Measurements from ENCODE around the gene GPR31.

The GPR31 gene

GRCh38 chr6:167151648-167152047, 6.1 kb downstream of the GPR31 start:
- Histone ChIP-seq H3K4me3 (ENCODE audit: low read depth, low read length) (no peak overlapping the region), H3K9me3 (ENCODE audit: control insufficient read depth, insufficient read depth, low read depth, low read length) (no peaks in the 10 kb centered on the region), H3K36me3 (ENCODE audit: control insufficient read depth in 2 of 2, insufficient read depth in 1 of 2, low read length in 2 of 2) (no peaks in the 10 kb centered on the region), H3K4me1 (ENCODE audit: control insufficient read depth, insufficient read depth, low read length) (no peaks in the 10 kb centered on the region), H3K27ac (ENCODE audit: extremely low read depth, low read depth, low read length) (no peak overlapping the region)
- ChIA-PET POLR2A (no interaction called here), CTCF (interaction anchor here (0.7 to 2.4 kb wide), 4 partner anchors 10 to 771 kb away, joined by 3 to 9 read pairs (median 4); no protein-coding TSS in a partner anchor)
- TF ChIP-seq ZNF585B (tag by site-specific recombination; IDR thresholded peaks at IDR 0.05) (no peak), ZNF366 (tag by site-specific recombination; conservative IDR thresholded peaks at IDR 0.05) (no peak), ZNF214 (tag by site-specific recombination; IDR thresholded peaks at IDR 0.05; ENCODE audit: borderline replicate concordance) (no peak), ZNF341 (tag by site-specific recombination; IDR thresholded peaks at IDR 0.05; ENCODE audit: low read depth) (no peak), ZNF621 (tag by site-specific recombination; IDR thresholded peaks at IDR 0.05) (no peak), ZFP69B (tag by site-specific recombination; IDR thresholded peaks at IDR 0.05) (no peak), ZNF670 (tag by site-specific recombination; IDR thresholded peaks at IDR 0.05; ENCODE audit: low read depth) (no peak), KLF17 (tag by site-specific recombination; IDR thresholded peaks at IDR 0.05) (no peak), SETDB1 (IDR thresholded peaks at IDR 0.05; ENCODE audit: insufficient read length, low read length) (no peak), ZNF311 (tag by site-specific recombination; IDR thresholded peaks at IDR 0.05; ENCODE audit: borderline replicate concordance) (no peak), GLI2 (tag by site-specific recombination; IDR thresholded peaks at IDR 0.05; ENCODE audit: borderline replicate concordance, low read depth) (no peak), GLIS1 (tag by site-specific recombination; IDR thresholded peaks at IDR 0.05) (no peak), PATZ1 (tag by site-specific recombination; IDR thresholded peaks at IDR 0.05) (no peak)

- no peak for TF ChIP-seq ZXDB (tag by site-specific recombination; IDR thresholded peaks at IDR 0.05)
- no peak for TF ChIP-seq PBX3 (CRISPR knock-in tag; IDR thresholded peaks at IDR 0.05)
- peak; percentile 56 for TF ChIP-seq SETDB1 (IDR thresholded peaks at IDR 0.05; ENCODE audit: insufficient read length, low read length)
- TF ChIP-seq ZNF473 (tag by site-specific recombination; IDR thresholded peaks at IDR 0.05), result no peak
- no peak for TF ChIP-seq ZNF677 (tag by site-specific recombination; IDR thresholded peaks at IDR 0.05)
- TF ChIP-seq ZNF112 (tag by site-specific recombination; IDR thresholded peaks at IDR 0.05), result no peak
- TF ChIP-seq ZNF707 (tag by site-specific recombination; IDR thresholded peaks at IDR 0.05), result no peak
- Histone ChIP-seq H3K9me3 (ENCODE audit: control insufficient read depth, insufficient read depth, low read depth, low read length) (no peaks in the 10 kb centered on the region), H3K4me1 (ENCODE audit: control insufficient read depth, insufficient read depth, low read length) (no peaks in the 10 kb centered on the region), H3K4me3 (ENCODE audit: low read depth, low read length) (no peak overlapping the region), H3K36me3 (ENCODE audit: control insufficient read depth in 2 of 2, insufficient read depth in 1 of 2, low read length in 2 of 2) (no peaks in the 10 kb centered on the region), H3K27ac (ENCODE audit: extremely low read depth, low read depth, low read length) (no peak overlapping the region)
- POLR2A ChIA-PET, result no interaction called here
- CTCF ChIA-PET, result interaction anchor here (0.7 to 2.4 kb wide), 5 partner anchors 10 to 770 kb away, joined by 3 to 9 read pairs (median 3); no protein-coding TSS in a partner anchor
Observed at GRCh38 chr6:167150941-167151549, 6.7 kb downstream of the GPR31 start.
